HEK293T (cell line): ENCODE results near the gene FRMD1.

ENCODE experiments used
- ARNT ChIP-seq: fragments of 450-650 bp; IDR thresholded peaks from 2 replicates; pipeline ENCODE4 v1.6.1; 2017; ENCODE audit warnings: mild to moderate bottlenecking
- ELF4 ChIP-seq: fragments of 450-650 bp; IDR thresholded peaks from 2 replicates; pipeline ENCODE4 v1.6.1; 2017; ENCODE audit warnings: antibody characterized with exemption
- FOXA1 ChIP-seq: fragments of 450-650 bp; IDR thresholded peaks from 2 replicates; pipeline ENCODE4 v1.6.1; 2016; ENCODE audit warnings: mild to moderate bottlenecking
- FOXK2 ChIP-seq: fragments of 450-650 bp; IDR thresholded peaks from 2 replicates; pipeline ENCODE4 v1.6.1; 2016; ENCODE audit warnings: mild to moderate bottlenecking
- L3MBTL2 ChIP-seq: fragments of 450-650 bp; conservative IDR thresholded peaks from 2 replicates; pipeline ENCODE4 v1.6.1; 2016; ENCODE audit warnings: mild to moderate bottlenecking
- LEF1 ChIP-seq: fragments of 450-650 bp; IDR thresholded peaks from 2 replicates; pipeline ENCODE4 v1.6.1; 2017; ENCODE audit warnings: mild to moderate bottlenecking, borderline replicate concordance
- NFRKB ChIP-seq: fragments of 450-650 bp; IDR thresholded peaks from 2 replicates; pipeline ENCODE4 v1.6.1; 2016; ENCODE audit warnings: mild to moderate bottlenecking, moderate library complexity
- PKNOX1 ChIP-seq: fragments of 450-650 bp; IDR thresholded peaks from 2 replicates; pipeline ENCODE4 v1.6.1; 2016
- SP1 ChIP-seq: fragments of 450-650 bp; IDR thresholded peaks from 2 replicates; pipeline ENCODE4 v1.6.1; 2017
- SUZ12 ChIP-seq: fragments of 450-650 bp; IDR thresholded peaks from 2 replicates; pipeline ENCODE4 v1.6.1; 2016; ENCODE audit warnings: mild to moderate bottlenecking
- TARDBP ChIP-seq: fragments of 450-650 bp; IDR thresholded peaks from 2 replicates; pipeline ENCODE4 v1.6.1; 2016

GRCh38 chr6:168128006-168128630 is 49.1 kb upstream of the FRMD1 start:
- no peak for TF ChIP-seq SUZ12
- TF ChIP-seq TARDBP, result no peak
- no peak for TF ChIP-seq FOXA1
- TF ChIP-seq PKNOX1, result no peak
- TF ChIP-seq ARNT, result no peak
- TF ChIP-seq ELF4, result no peak
- no peak for TF ChIP-seq NFRKB
- TF ChIP-seq LEF1, result no peak
- TF ChIP-seq FOXK2, result no peak
- TF ChIP-seq L3MBTL2, result no peak
- TF ChIP-seq SP1, result no peak
